Measurements from ENCODE around the gene GGA1. TPM values are rescaled to one million over a fixed set of nuclear protein-coding genes. Genes with fewer than 3 reads are reported as not detected.

The GGA1 gene
- total RNA-seq, 3 donors from 2014 or later (not counting 1 experiment from before 2014, with no cell fraction given) = 69.3 to 87.8 (median 80.2) TPM

- Mint-ChIP-seq H3K4me3 (peak overlapping the region; percentile 98), H3K9me3 (no peaks in the 10 kb centered on the region), H3K27ac (peak overlapping the region; percentile 86 to 99), H3K27me3 (ENCODE audit: low read depth in 2 of 2) (no peaks in the 10 kb centered on the region), H3K36me3 (no peaks in the 10 kb centered on the region), H3K4me1 (peaks cover 41 to 74% of the 10 kb centered on the region in 2 donors)
- Histone ChIP-seq H3K36me3 (ENCODE audit: control insufficient read depth, insufficient read depth, low read length) (peaks cover 47% of the 10 kb centered on the region), H3K27ac (ENCODE audit: low read length) (peak overlapping the region; percentile 74), H3K4me3 (ENCODE audit: low read length) (peak overlapping the region; percentile 83), H3K9me3 (ENCODE audit: control insufficient read depth, insufficient read depth, low read length) (no peaks in the 10 kb centered on the region), H3K27me3 (ENCODE audit: control insufficient read depth, insufficient read depth, low read length) (no peaks in the 10 kb centered on the region), H3K4me1 (ENCODE audit: control insufficient read depth, insufficient read depth, low read length) (peaks cover 71% of the 10 kb centered on the region)
- intact Hi-C loops (cut with micrococcal nuclease) = no loop called here
- 54% methylated on average over 12 of the region's 24 CpGs for WGBS (ENCODE audit: insufficient coverage)
- no peak for TF ChIP-seq CTCF (IDR thresholded peaks at IDR 0.05)
- no peak for ATAC-seq
- peak in 1 of 2 donors; percentile 62 for DNase-seq
These were observed 32.2 kb downstream of the GGA1 start for GRCh38 chr22:37640591-37641560.

GRCh38 chr22:37641561-37641949 is 32.9 kb downstream of the GGA1 start:
- H3K27me3 Mint-ChIP-seq (ENCODE audit: low read depth in 2 of 2) = no peaks in the 10 kb centered on the region
- TF ChIP-seq CTCF (IDR thresholded peaks at IDR 0.05) = no peak
- DNase-seq (peak in 1 of 2 donors; percentile 13), ATAC-seq (no peak)
- 88% methylated on average over 5 of the region's 5 CpGs for WGBS (ENCODE audit: insufficient coverage)
- H3K27ac Mint-ChIP-seq = peak overlapping the region in 1 of 2 donors; percentile 99
- Histone ChIP-seq H3K4me3 (ENCODE audit: low read length) (no peak overlapping the region), H3K36me3 (ENCODE audit: control insufficient read depth, insufficient read depth, low read length) (peaks cover 51% of the 10 kb centered on the region), H3K27ac (ENCODE audit: low read length) (peak overlapping the region; percentile 74), H3K27me3 (ENCODE audit: control insufficient read depth, insufficient read depth, low read length) (no peaks in the 10 kb centered on the region), H3K9me3 (ENCODE audit: control insufficient read depth, insufficient read depth, low read length) (no peaks in the 10 kb centered on the region), H3K4me1 (ENCODE audit: control insufficient read depth, insufficient read depth, low read length) (peaks cover 64% of the 10 kb centered on the region)
- no peaks in the 10 kb centered on the region for H3K9me3 Mint-ChIP-seq
- H3K36me3 Mint-ChIP-seq = no peaks in the 10 kb centered on the region
- H3K4me1 Mint-ChIP-seq = peaks cover 35 to 67% of the 10 kb centered on the region in 2 donors
- peak overlapping the region; percentile 63 for H3K4me3 Mint-ChIP-seq
- intact Hi-C loops (cut with micrococcal nuclease) = no loop called here

GRCh38 chr22:37643225-37643847 is 34.7 kb downstream of the GGA1 start:
- H3K27ac ChIP-seq (ENCODE audit: low read length) = peak overlapping the region; percentile 31
- no peak overlapping the region for H3K4me3 ChIP-seq (ENCODE audit: low read length)

More at GRCh38 chr22:37643225-37643847, 34.7 kb downstream of the GGA1 start:
- peaks cover 18 to 50% of the 10 kb centered on the region in 2 donors for H3K4me1 Mint-ChIP-seq
- Histone ChIP-seq H3K27me3 (ENCODE audit: control insufficient read depth, insufficient read depth, low read length) (no peaks in the 10 kb centered on the region), H3K9me3 (ENCODE audit: control insufficient read depth, insufficient read depth, low read length) (no peaks in the 10 kb centered on the region), H3K36me3 (ENCODE audit: control insufficient read depth, insufficient read depth, low read length) (peaks cover 67% of the 10 kb centered on the region), H3K4me1 (ENCODE audit: control insufficient read depth, insufficient read depth, low read length) (peaks cover 46% of the 10 kb centered on the region)
- intact Hi-C loops (cut with micrococcal nuclease) = loop anchor here (1.0 kb wide), 1 partner anchor 38 kb away; no protein-coding TSS in a partner anchor
- peak; percentile 91 for TF ChIP-seq CTCF (IDR thresholded peaks at IDR 0.05)
- H3K27me3 Mint-ChIP-seq (ENCODE audit: low read depth in 2 of 2) = no peaks in the 10 kb centered on the region
- peak overlapping the region; percentile 53 for H3K4me3 Mint-ChIP-seq
- WGBS (ENCODE audit: insufficient coverage) = 30% methylated on average over 9 of the region's 9 CpGs
- H3K27ac Mint-ChIP-seq = peak overlapping the region; percentile 75
- peak; percentile 69 to 82 (median 71) for ATAC-seq
- H3K9me3 Mint-ChIP-seq = no peaks in the 10 kb centered on the region
- H3K36me3 Mint-ChIP-seq = no peaks in the 10 kb centered on the region
- DNase-seq = peak; percentile 90

Data from natural killer cell (primary cell).